T47D (cell line): ENCODE measurements around the gene VRK2.

ENCODE experiments used
- DNase-seq, 2 experiments: peaks; one replicate each; pipeline versions ENCODE4 v3.0.0 to v3.0.0-alpha.2; 2011 to 2012; ENCODE audit warnings: low read depth in 1 of 2, low spot score in 1 of 2
- JUND ChIP-seq: IDR thresholded peaks from 2 replicates; pipeline ENCODE4 v1.6.1; 2012; ENCODE audit warnings: low read depth
- in situ Hi-C: cut with HindIII; loops from 2 replicates; pipeline ENCODE4 v1.10.0; 2016; ENCODE audit warnings: low sequenced_read_pairs, low pct_unique_long_range_greater_than_20kb

The VRK2 gene

GRCh38 chr2:58202404-58202803 lies 155.8 kb downstream of the VRK2 start:
- DNase-seq = no peak
- no peak for TF ChIP-seq JUND
- in situ Hi-C loops = no loop called here

DNA sequence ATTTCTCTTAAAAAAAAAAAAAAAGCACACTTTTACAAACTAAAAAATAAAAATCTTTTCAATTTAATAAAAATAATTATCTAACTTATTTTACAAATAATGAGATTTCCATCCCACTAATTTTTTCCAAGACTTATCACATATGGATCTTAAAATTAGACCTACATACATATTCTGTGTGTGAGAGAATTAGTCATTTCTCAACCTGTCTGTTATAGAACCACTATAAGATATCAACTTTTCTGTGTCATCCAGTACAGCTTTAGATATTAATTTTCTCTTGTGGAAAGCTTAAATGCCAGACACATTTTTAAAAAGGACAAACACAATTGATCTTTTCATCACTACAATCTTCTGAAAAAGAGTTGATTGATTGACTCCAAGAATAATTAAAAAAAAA lies 156.4 kb downstream of the VRK2 start:
- no peak for DNase-seq
- TF ChIP-seq JUND = no peak
- in situ Hi-C loops = no loop called here

GRCh38 chr2:58204195-58204959 lies 157.8 kb downstream of the VRK2 start:
- DNase-seq = peak in 1 of 2 experiments; percentile 6
- TF ChIP-seq JUND = no peak
- in situ Hi-C loops = no loop called here

DNA sequence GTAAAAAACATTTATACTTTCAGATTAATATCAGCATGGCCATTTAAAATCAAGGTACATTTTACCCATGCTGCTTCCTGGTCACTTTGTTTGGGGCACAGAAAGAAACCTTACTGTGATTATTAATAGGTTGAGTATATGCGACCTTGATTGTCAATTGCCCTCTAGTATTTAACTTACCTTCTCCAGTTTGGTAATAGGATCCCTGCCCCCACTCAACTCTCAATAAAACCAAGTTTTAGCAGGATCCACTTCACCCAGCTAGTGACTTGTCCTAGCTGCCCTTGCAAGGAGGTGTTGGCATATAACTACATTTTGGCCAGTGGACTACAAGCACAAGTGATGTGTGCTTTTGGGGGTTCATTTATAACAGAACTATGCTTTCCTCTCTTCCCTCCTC lies 160.2 kb downstream of the VRK2 start:
- in situ Hi-C loops = no loop called here
- no peak for TF ChIP-seq JUND
- DNase-seq = no peak

DNA sequence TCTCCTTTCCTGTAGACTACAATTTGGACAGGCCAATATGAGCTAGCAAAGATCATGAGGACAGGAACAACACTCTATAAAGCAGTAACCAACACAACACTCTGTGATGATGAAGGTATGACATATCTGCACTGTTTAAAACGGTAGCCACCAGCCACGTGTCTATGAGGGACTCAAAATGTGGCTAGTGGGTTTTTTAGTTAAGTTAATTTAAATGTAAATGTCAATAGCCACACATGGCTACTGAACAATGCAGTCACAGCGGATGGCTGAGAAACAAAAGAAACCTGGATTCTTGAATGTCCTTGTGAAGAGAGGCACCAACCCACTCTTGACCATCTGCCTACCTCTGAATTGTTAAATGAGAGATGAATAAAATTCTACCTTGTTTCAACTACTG lies 160.6 kb downstream of the VRK2 start:
- in situ Hi-C loops = no loop called here
- no peak for TF ChIP-seq JUND
- DNase-seq = no peak
